GM19463 (cell line): Measurements from ENCODE around the gene SF3B2.
"Not testable (repeated sequence)": the region's sequence is repeated elsewhere in the genome, so short reads cannot be mapped to it uniquely, and the experiment has no call there.

ENCODE experiments used
- ATAC-seq: cut with Tn5 transposase; IDR thresholded peaks from one replicate; pipeline ENCODE4 v1.9.1; 2021; ENCODE audit warnings: mild to moderate bottlenecking, moderate library complexity; ENCODE audit not compliant: unreplicated experiment

The SF3B2 gene

GRCh38 chr11:66051766-66052663 lies at the start of gene SF3B2:
TSS of gene SF3B2 (plus strand) at chr11:66052364. CDS start at chr11:66052385, 21 bp downstream.
- peak; percentile 92 for ATAC-seq

- ATAC-seq: peak; percentile 46
These were observed 49.4 kb upstream of the SF3B2 start for GRCh38 chr11:66002648-66003225.

- no peak for ATAC-seq
These were observed 48.9 kb upstream of the SF3B2 start for GRCh38 chr11:66003291-66003690.

GRCh38 chr11:66004186-66004585 lies 48.0 kb upstream of the SF3B2 start:
- ATAC-seq: no peak

GRCh38 chr11:66006134-66006890 lies 45.9 kb upstream of the SF3B2 start:
- ATAC-seq: no peak

- no peak for ATAC-seq
These were observed 45.3 kb upstream of the SF3B2 start for GRCh38 chr11:66006891-66007176.

- ATAC-seq: no peak
These were observed 44.9 kb upstream of the SF3B2 start for GRCh38 chr11:66007201-66007634.

GRCh38 chr11:66008095-66008467 lies 44.1 kb upstream of the SF3B2 start:
- no peak for ATAC-seq

GRCh38 chr11:66008468-66009101 lies 43.6 kb upstream of the SF3B2 start:
- ATAC-seq: no peak

- not testable (repeated sequence) for ATAC-seq
These were observed 42.1 kb upstream of the SF3B2 start for GRCh38 chr11:66010036-66010435.

GRCh38 chr11:66011239-66011784 lies 40.9 kb upstream of the SF3B2 start:
- ATAC-seq: no peak

- ATAC-seq: no peak
These were observed 40.3 kb upstream of the SF3B2 start, which contains the start of gene CST6 for GRCh38 chr11:66011785-66012303. TSS of gene CST6 (plus strand) at chr11:66012008. CDS start at chr11:66012045, 37 bp downstream.

- ATAC-seq: no peak
These were observed 39.7 kb upstream of the SF3B2 start for GRCh38 chr11:66012371-66012945.

- no peak for ATAC-seq
These were observed 39.0 kb upstream of the SF3B2 start for GRCh38 chr11:66012946-66013761.

- no peak for ATAC-seq
These were observed 38.4 kb upstream of the SF3B2 start for GRCh38 chr11:66013762-66014100.

- ATAC-seq: no peak
These were observed 37.2 kb upstream of the SF3B2 start for GRCh38 chr11:66014804-66015453.

- ATAC-seq: no peak
These were observed 36.7 kb upstream of the SF3B2 start for GRCh38 chr11:66015454-66015881.

- ATAC-seq: no peak
These were observed 36.0 kb upstream of the SF3B2 start for GRCh38 chr11:66015936-66016792.
